NCI-H446 (cell line): ENCODE results near the gene KSR1.
"Not testable (repeated sequence)": the region's sequence is repeated elsewhere in the genome, so short reads cannot be mapped to it uniquely, and the experiment has no call there.

ENCODE experiments used
- DNase-seq, 2 experiments: peaks; one replicate each; lab custom pipeline; 2025; lab: John Stamatoyannopoulos, UW

The KSR1 gene

GRCh38 chr17:27494192-27495091 lies 38.2 kb downstream of the KSR1 start:
- DNase-seq, result no peak

GRCh38 chr17:27495460-27495859 lies 39.2 kb downstream of the KSR1 start:
- no peak for DNase-seq

GRCh38 chr17:27496005-27496404 lies 39.8 kb downstream of the KSR1 start:
- no peak for DNase-seq

- no peak for DNase-seq
Observed at GRCh38 chr17:27496437-27496943, 40.2 kb downstream of the KSR1 start.

- DNase-seq, result no peak
Observed at GRCh38 chr17:27496971-27497370, 40.7 kb downstream of the KSR1 start.

- no peak for DNase-seq
Observed at GRCh38 chr17:27497696-27498095, 41.4 kb downstream of the KSR1 start.

GRCh38 chr17:27498615-27499309 lies 42.5 kb downstream of the KSR1 start:
- DNase-seq, result no peak

GRCh38 chr17:27499451-27500265 lies 43.4 kb downstream of the KSR1 start:
- no peak for DNase-seq

- DNase-seq, result not testable (repeated sequence)
Observed at GRCh38 chr17:27501338-27501737, 45.1 kb downstream of the KSR1 start.

GRCh38 chr17:27502526-27503324 lies 46.5 kb downstream of the KSR1 start:
- no peak for DNase-seq

GRCh38 chr17:27503611-27504010 lies 47.4 kb downstream of the KSR1 start:
- DNase-seq, result no peak

GRCh38 chr17:27504188-27504995 lies 48.1 kb downstream of the KSR1 start:
- DNase-seq, result no peak

- no peak for DNase-seq
Observed at GRCh38 chr17:27506348-27507218, 50.3 kb downstream of the KSR1 start.

- DNase-seq, result no peak
Observed at GRCh38 chr17:27511168-27511883, 55.1 kb downstream of the KSR1 start.

GRCh38 chr17:27512031-27512430 lies 55.8 kb downstream of the KSR1 start:
- no peak for DNase-seq

GRCh38 chr17:27512511-27513346 lies 56.5 kb downstream of the KSR1 start:
- DNase-seq, result no peak

- no peak for DNase-seq
Observed at GRCh38 chr17:27513849-27514248, 57.6 kb downstream of the KSR1 start.
